HG02610 (cell line): ENCODE data around the gene SSU72.
"Not testable (repeated sequence)": the region's sequence is repeated elsewhere in the genome, so short reads cannot be mapped to it uniquely, and the experiment has no call there.

Source experiments
- ATAC-seq: cut with Tn5 transposase; IDR thresholded peaks from one replicate; pipeline ENCODE4 v1.9.1; 2021; ENCODE audit warnings: mild to moderate bottlenecking, moderate library complexity; ENCODE audit not compliant: unreplicated experiment

Gene SSU72

GRCh38 chr1:1543706-1544099 is 31.0 kb downstream of the SSU72 start:
- ATAC-seq = no peak

GRCh38 chr1:1542766-1543705 is 31.6 kb downstream of the SSU72 start:
- no peak for ATAC-seq

- ATAC-seq = no peak
Observed at GRCh38 chr1:1541956-1542765, 32.5 kb downstream of the SSU72 start.

- no peak for ATAC-seq
Observed at GRCh38 chr1:1540818-1541628, 33.6 kb downstream of the SSU72 start.

- no peak for ATAC-seq
Observed at GRCh38 chr1:1540090-1540817, 34.4 kb downstream of the SSU72 start, which contains the start of gene TMEM240. TMEM240 (minus strand) TSS chr1:1540624; CDS start chr1:1540346, 278 bp downstream.

GRCh38 chr1:1539310-1540089 is 35.2 kb downstream of the SSU72 start:
- no peak for ATAC-seq

GRCh38 chr1:1538989-1539309 is 35.7 kb downstream of the SSU72 start:
- ATAC-seq = no peak

- ATAC-seq = no peak
Observed at GRCh38 chr1:1538334-1538733, 36.3 kb downstream of the SSU72 start.

GRCh38 chr1:1537626-1538250 is 36.9 kb downstream of the SSU72 start:
- ATAC-seq = no peak

- ATAC-seq = no peak
Observed at GRCh38 chr1:1536938-1537546, 37.6 kb downstream of the SSU72 start.

- ATAC-seq = no peak
Observed at GRCh38 chr1:1536019-1536937, 38.4 kb downstream of the SSU72 start.

- ATAC-seq = no peak
Observed at GRCh38 chr1:1535201-1536018, 39.3 kb downstream of the SSU72 start.

- no peak for ATAC-seq
Observed at GRCh38 chr1:1534401-1535154, 40.1 kb downstream of the SSU72 start.

- not testable (repeated sequence) for ATAC-seq
Observed at GRCh38 chr1:1533894-1534291, 40.8 kb downstream of the SSU72 start.

GRCh38 chr1:1533176-1533893 is 41.3 kb downstream of the SSU72 start:
- not testable (repeated sequence) for ATAC-seq
